Smooth muscle cell (in vitro differentiated cells): ENCODE measurements around the gene TMEM198. TPM values are rescaled to one million over a fixed set of nuclear protein-coding genes. Genes with fewer than 3 reads are reported as not detected.

ENCODE experiments used
- DNase-seq: peaks from one replicate; lab custom pipeline; 2025; ENCODE audit not compliant: unreplicated experiment; lab: John Stamatoyannopoulos, UW
- H2AFZ ChIP-seq: fragments of 200-600 bp; sonication (generic); 2 replicates; pipeline ENCODE4 v1.6.0; 2016; ENCODE audit warnings: antibody characterized with exemption, low read depth, mild to moderate bottlenecking
- H3F3A ChIP-seq: fragments of 200-600 bp; sonication (generic); 2 replicates; pipeline ENCODE4 v1.6.0; 2017; ENCODE audit warnings: antibody characterized with exemption, low read depth
- H3K27ac ChIP-seq: fragments of 200-600 bp; sonication (generic); 2 replicates; pipeline ENCODE4 v1.5.1; 2016; ENCODE audit warnings: low read depth, mild to moderate bottlenecking
- H3K27me3 ChIP-seq: fragments of 200-600 bp; sonication (generic); 2 replicates; pipeline ENCODE4 v1.6.1; 2016; ENCODE audit warnings: low read depth, mild to moderate bottlenecking
- H3K36me3 ChIP-seq: fragments of 200-600 bp; sonication (generic); 2 replicates; pipeline ENCODE4 v1.5.1; 2016; ENCODE audit warnings: low read depth
- H3K4me1 ChIP-seq: fragments of 200-600 bp; sonication (generic); 2 replicates; pipeline ENCODE4 v1.5.1; 2016; ENCODE audit warnings: low read depth
- H3K4me2 ChIP-seq: fragments of 200-600 bp; sonication (generic); 2 replicates; pipeline ENCODE4 v1.6.0; 2016; ENCODE audit warnings: mild to moderate bottlenecking
- H3K4me3 ChIP-seq: fragments of 200-600 bp; sonication (generic); 2 replicates; pipeline ENCODE4 v1.5.1; 2016; ENCODE audit warnings: mild to moderate bottlenecking
- H3K79me2 ChIP-seq: fragments of 200-600 bp; sonication (generic); 2 replicates; pipeline ENCODE4 v1.6.0; 2016; ENCODE audit warnings: low read depth, mild to moderate bottlenecking
- H3K9ac ChIP-seq: fragments of 200-600 bp; sonication (generic); 2 replicates; pipeline ENCODE4 v1.6.0; 2016; ENCODE audit warnings: low read depth
- H3K9me3 ChIP-seq: fragments of 200-600 bp; sonication (generic); replicated peaks from 2 replicates; pipeline ENCODE4 v1.5.1; 2016; ENCODE audit warnings: low read depth
- H4K20me1 ChIP-seq: fragments of 200-600 bp; sonication (generic); 2 replicates; pipeline ENCODE4 v1.6.0; 2016; ENCODE audit warnings: low read depth
- WGBS: methylation state at CpG from one replicate; pipeline ENCODE4 v1.1.7; 2016; ENCODE audit warnings: low lambda C conversion rate; 5-methylcytosine and 5-hydroxymethylcytosine counted together
- polyA plus RNA-seq: library from polyadenylated mRNA; unstranded; fragments of >200 nt; fragmentation: Nextera tagmentation; extraction: Ambion mirVana; gene quantifications from 2 replicates; pipeline ENCODE4 v1.2.1, GENCODE V29; 2016
- total RNA-seq: library from RNA; depleted of rRNA; stranded (reverse); fragments of >200 nt; gene quantifications from 2 replicates; pipeline ENCODE4 v1.2.3, GENCODE V29; 2014
- TF ChIP-seq, protein P1 (sequence below): fragments of 200-600 bp; sonication (generic); IDR thresholded peaks from 2 replicates; pipeline ENCODE4 v1.5.1; 2017; ENCODE audit warnings: borderline replicate concordance, mild to moderate bottlenecking, antibody characterized with exemption; ENCODE audit not compliant: insufficient read depth, poor library complexity, severe bottlenecking

The TMEM198 gene
- total and polyA plus RNA-seq, 2 experiments from 2014 or later, result 3.3 to 6.9 TPM

GRCh38 chr2:219501849-219502248 lies 42.0 kb upstream of the TMEM198 start:
- Histone ChIP-seq H3K4me3 (no peak overlapping the region), H3F3A (no peaks in the 10 kb centered on the region), H3K4me1 (peaks cover 16% of the 10 kb centered on the region), H2AFZ (no peak overlapping the region), H4K20me1 (peaks cover 5% of the 10 kb centered on the region), H3K27me3 (peaks cover 7% of the 10 kb centered on the region), H3K9me3 (no peaks in the 10 kb centered on the region), H3K9ac (no peak overlapping the region), H3K36me3 (no peaks in the 10 kb centered on the region), H3K27ac (no peak overlapping the region), H3K79me2 (peaks cover 4% of the 10 kb centered on the region), H3K4me2 (no peak overlapping the region)
- WGBS, result 97% methylated on average over 14 of the region's 14 CpGs
- no peak for DNase-seq
- TF ChIP-seq, protein P1, sequence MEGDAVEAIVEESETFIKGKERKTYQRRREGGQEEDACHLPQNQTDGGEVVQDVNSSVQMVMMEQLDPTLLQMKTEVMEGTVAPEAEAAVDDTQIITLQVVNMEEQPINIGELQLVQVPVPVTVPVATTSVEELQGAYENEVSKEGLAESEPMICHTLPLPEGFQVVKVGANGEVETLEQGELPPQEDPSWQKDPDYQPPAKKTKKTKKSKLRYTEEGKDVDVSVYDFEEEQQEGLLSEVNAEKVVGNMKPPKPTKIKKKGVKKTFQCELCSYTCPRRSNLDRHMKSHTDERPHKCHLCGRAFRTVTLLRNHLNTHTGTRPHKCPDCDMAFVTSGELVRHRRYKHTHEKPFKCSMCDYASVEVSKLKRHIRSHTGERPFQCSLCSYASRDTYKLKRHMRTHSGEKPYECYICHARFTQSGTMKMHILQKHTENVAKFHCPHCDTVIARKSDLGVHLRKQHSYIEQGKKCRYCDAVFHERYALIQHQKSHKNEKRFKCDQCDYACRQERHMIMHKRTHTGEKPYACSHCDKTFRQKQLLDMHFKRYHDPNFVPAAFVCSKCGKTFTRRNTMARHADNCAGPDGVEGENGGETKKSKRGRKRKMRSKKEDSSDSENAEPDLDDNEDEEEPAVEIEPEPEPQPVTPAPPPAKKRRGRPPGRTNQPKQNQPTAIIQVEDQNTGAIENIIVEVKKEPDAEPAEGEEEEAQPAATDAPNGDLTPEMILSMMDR, result no peak

GRCh38 chr2:219502618-219503017 lies 41.2 kb upstream of the TMEM198 start:
- TF ChIP-seq, protein P1, result no peak
- Histone ChIP-seq H3K4me1 (peaks cover 19% of the 10 kb centered on the region), H3K27me3 (peaks cover under 1% of the 10 kb centered on the region), H3K4me2 (no peak overlapping the region), H3K9ac (no peak overlapping the region), H2AFZ (no peak overlapping the region), H3K27ac (no peak overlapping the region), H3K9me3 (no peaks in the 10 kb centered on the region), H3K36me3 (no peaks in the 10 kb centered on the region), H3K79me2 (peaks cover 4% of the 10 kb centered on the region), H3K4me3 (no peak overlapping the region), H4K20me1 (peaks cover 7% of the 10 kb centered on the region), H3F3A (no peaks in the 10 kb centered on the region)
- DNase-seq, result no peak

- Histone ChIP-seq H3F3A (no peaks in the 10 kb centered on the region), H3K4me2 (no peak overlapping the region), H3K36me3 (no peaks in the 10 kb centered on the region), H4K20me1 (peaks cover 17% of the 10 kb centered on the region), H3K9me3 (no peaks in the 10 kb centered on the region), H3K4me3 (no peak overlapping the region), H3K4me1 (peaks cover 26% of the 10 kb centered on the region), H3K27ac (no peak overlapping the region), H3K9ac (no peak overlapping the region), H3K79me2 (no peaks in the 10 kb centered on the region), H3K27me3 (no peaks in the 10 kb centered on the region), H2AFZ (no peak overlapping the region)
- DNase-seq, result no peak
- WGBS, result 94% methylated on average over 9 of the region's 9 CpGs
- TF ChIP-seq, protein P1, result no peak
These were observed 38.2 kb upstream of the TMEM198 start for GRCh38 chr2:219505585-219505984.

GRCh38 chr2:219506153-219506801 lies 37.6 kb upstream of the TMEM198 start:
- 88% methylated on average over 22 of the region's 23 CpGs for whole genome bisulfite sequencing
- Histone ChIP-seq H3K4me2 (no peak overlapping the region), H3K9me3 (no peaks in the 10 kb centered on the region), H3K4me1 (peaks cover 31% of the 10 kb centered on the region), H3K36me3 (no peaks in the 10 kb centered on the region), H3K27ac (no peak overlapping the region), H3K27me3 (no peaks in the 10 kb centered on the region), H3K9ac (no peak overlapping the region), H4K20me1 (peaks cover 17% of the 10 kb centered on the region), H3K79me2 (no peaks in the 10 kb centered on the region), H3F3A (no peaks in the 10 kb centered on the region), H3K4me3 (no peak overlapping the region), H2AFZ (no peak overlapping the region)
- no peak for DNase-seq
- TF ChIP-seq, protein P1, result no peak
